Measurements from ENCODE around the gene MAP4K4. TPM values are rescaled to one million over a fixed set of nuclear protein-coding genes. Genes with fewer than 3 reads are reported as not detected.

Gene MAP4K4
- total RNA-seq, 2 experiments from 2014 or later: 67.2 to 181 TPM

DNA sequence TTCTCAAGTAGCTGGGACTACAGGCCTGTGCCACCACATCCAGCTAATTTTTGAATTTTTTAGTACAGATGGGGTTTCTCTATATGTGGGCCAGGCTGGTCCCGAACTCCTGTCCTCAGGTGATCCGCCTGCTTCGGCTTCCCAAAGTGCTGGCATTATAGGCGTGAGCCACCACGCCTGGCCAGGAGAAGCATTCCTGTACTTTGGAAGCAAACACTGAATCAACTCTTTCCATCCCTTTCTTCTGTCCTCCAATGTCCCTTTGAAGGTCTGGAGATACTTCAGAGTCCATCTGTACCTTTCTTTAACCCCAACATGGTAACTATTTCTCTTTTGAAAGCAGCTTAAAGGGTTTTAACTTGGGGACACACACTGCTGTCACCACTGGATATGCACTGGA is 23.6 kb upstream of the MAP4K4 start:
- intact Hi-C loops (cut with micrococcal nuclease; ENCODE audit: unreplicated experiment): no loop called here
- no peak overlapping the region for H3K27ac ChIP-seq (ENCODE audit: low read depth, low read length, poor library complexity, severe bottlenecking)
- TF ChIP-seq EZH2phosphoT487 (IDR thresholded peaks at IDR 0.05; ENCODE audit: borderline replicate concordance, low read depth, low read length): no peak
- TF ChIP-seq, protein P1, sequence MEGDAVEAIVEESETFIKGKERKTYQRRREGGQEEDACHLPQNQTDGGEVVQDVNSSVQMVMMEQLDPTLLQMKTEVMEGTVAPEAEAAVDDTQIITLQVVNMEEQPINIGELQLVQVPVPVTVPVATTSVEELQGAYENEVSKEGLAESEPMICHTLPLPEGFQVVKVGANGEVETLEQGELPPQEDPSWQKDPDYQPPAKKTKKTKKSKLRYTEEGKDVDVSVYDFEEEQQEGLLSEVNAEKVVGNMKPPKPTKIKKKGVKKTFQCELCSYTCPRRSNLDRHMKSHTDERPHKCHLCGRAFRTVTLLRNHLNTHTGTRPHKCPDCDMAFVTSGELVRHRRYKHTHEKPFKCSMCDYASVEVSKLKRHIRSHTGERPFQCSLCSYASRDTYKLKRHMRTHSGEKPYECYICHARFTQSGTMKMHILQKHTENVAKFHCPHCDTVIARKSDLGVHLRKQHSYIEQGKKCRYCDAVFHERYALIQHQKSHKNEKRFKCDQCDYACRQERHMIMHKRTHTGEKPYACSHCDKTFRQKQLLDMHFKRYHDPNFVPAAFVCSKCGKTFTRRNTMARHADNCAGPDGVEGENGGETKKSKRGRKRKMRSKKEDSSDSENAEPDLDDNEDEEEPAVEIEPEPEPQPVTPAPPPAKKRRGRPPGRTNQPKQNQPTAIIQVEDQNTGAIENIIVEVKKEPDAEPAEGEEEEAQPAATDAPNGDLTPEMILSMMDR (conservative IDR thresholded peaks at IDR 0.05; ENCODE audit: low read length): no peak
- ChIA-PET POLR2A (interaction anchor here (0.6 kb wide), 1 partner anchor 445 kb away, joined by 9 read pairs; no protein-coding TSS in a partner anchor), CTCF (ENCODE audit: unreplicated experiment) (no interaction called here)
- H3K4me3 ChIP-seq (ENCODE audit: low read depth, low read length, poor library complexity, severe bottlenecking): no peak overlapping the region
- no peaks in the 10 kb centered on the region for H3K9me2 ChIP-seq (ENCODE audit: insufficient read depth, low read length)
- no peaks in the 10 kb centered on the region for H4K20me1 ChIP-seq (ENCODE audit: insufficient read depth, low read length)
- H3K79me2 ChIP-seq (ENCODE audit: insufficient read depth, low read depth, low read length): no peaks in the 10 kb centered on the region
- BruUV-seq (replicated peaks): no TSS peak
- peaks cover 14% of the 10 kb centered on the region; the same call in 1 of the 2 replicates for H3K9me3 ChIP-seq (ENCODE audit: low read length)
- H2AFZ ChIP-seq (ENCODE audit: low read length): no peak overlapping the region
- H3K36me3 ChIP-seq (ENCODE audit: insufficient read depth, low read length): no peaks in the 10 kb centered on the region
- no peak overlapping the region for H3K4me2 ChIP-seq (ENCODE audit: low read length)
- DNase-seq (ENCODE audit: low spot score): no peak
- H3K4me1 ChIP-seq (ENCODE audit: insufficient read depth, low read length, poor library complexity, severe bottlenecking): no peaks in the 10 kb centered on the region

GRCh38 chr2:101675512-101675911 is 22.0 kb upstream of the MAP4K4 start:
- CTCF ChIA-PET (ENCODE audit: unreplicated experiment): no interaction called here
- no peak for TF ChIP-seq EZH2phosphoT487 (IDR thresholded peaks at IDR 0.05; ENCODE audit: borderline replicate concordance, low read depth, low read length)
- TF ChIP-seq, protein P1 (conservative IDR thresholded peaks at IDR 0.05; ENCODE audit: low read length): no peak

GRCh38 chr2:101676674-101677073 is 20.8 kb upstream of the MAP4K4 start:
- Histone ChIP-seq H4K20me1 (ENCODE audit: insufficient read depth, low read length) (no peaks in the 10 kb centered on the region), H3K4me3 (ENCODE audit: low read depth, low read length, poor library complexity, severe bottlenecking) (no peak overlapping the region), H3K4me1 (ENCODE audit: insufficient read depth, low read length, poor library complexity, severe bottlenecking) (no peaks in the 10 kb centered on the region), H3K36me3 (ENCODE audit: insufficient read depth, low read length) (no peaks in the 10 kb centered on the region), H3K9me2 (ENCODE audit: insufficient read depth, low read length) (no peaks in the 10 kb centered on the region), H2AFZ (ENCODE audit: low read length) (no peak overlapping the region), H3K79me2 (ENCODE audit: insufficient read depth, low read depth, low read length) (no peaks in the 10 kb centered on the region), H3K9me3 (ENCODE audit: low read length) (peaks cover 13% of the 10 kb centered on the region; the same call in 1 of the 2 replicates), H3K4me2 (ENCODE audit: low read length) (no peak overlapping the region), H3K27ac (ENCODE audit: low read depth, low read length, poor library complexity, severe bottlenecking) (no peak overlapping the region)
- no TSS peak for BruUV-seq (replicated peaks)
- TF ChIP-seq EZH2phosphoT487 (IDR thresholded peaks at IDR 0.05; ENCODE audit: borderline replicate concordance, low read depth, low read length): no peak
- TF ChIP-seq, protein P1 (conservative IDR thresholded peaks at IDR 0.05; ENCODE audit: low read length): no peak
- intact Hi-C loops (cut with micrococcal nuclease; ENCODE audit: unreplicated experiment): no loop called here
- CTCF ChIA-PET (ENCODE audit: unreplicated experiment): no interaction called here
- POLR2A ChIA-PET: no interaction called here
- no peak for DNase-seq (ENCODE audit: low spot score)

More at GRCh38 chr2:101675512-101675911, 22.0 kb upstream of the MAP4K4 start:
- H3K9me3 ChIP-seq (ENCODE audit: low read length): peaks cover 14% of the 10 kb centered on the region; the same call in 1 of the 2 replicates
- no peaks in the 10 kb centered on the region for H3K36me3 ChIP-seq (ENCODE audit: insufficient read depth, low read length)
- DNase-seq (ENCODE audit: low spot score): no peak
- H3K4me1 ChIP-seq (ENCODE audit: insufficient read depth, low read length, poor library complexity, severe bottlenecking): no peaks in the 10 kb centered on the region
- BruUV-seq (replicated peaks): no TSS peak
- H3K4me2 ChIP-seq (ENCODE audit: low read length): no peak overlapping the region
- no peaks in the 10 kb centered on the region for H3K9me2 ChIP-seq (ENCODE audit: insufficient read depth, low read length)
- no peak overlapping the region for H3K27ac ChIP-seq (ENCODE audit: low read depth, low read length, poor library complexity, severe bottlenecking)
- no peaks in the 10 kb centered on the region for H4K20me1 ChIP-seq (ENCODE audit: insufficient read depth, low read length)
- H3K79me2 ChIP-seq (ENCODE audit: insufficient read depth, low read depth, low read length): no peaks in the 10 kb centered on the region
- no peak overlapping the region for H3K4me3 ChIP-seq (ENCODE audit: low read depth, low read length, poor library complexity, severe bottlenecking)
- intact Hi-C loops (cut with micrococcal nuclease; ENCODE audit: unreplicated experiment): no loop called here
- POLR2A ChIA-PET: no interaction called here
- no peak overlapping the region for H2AFZ ChIP-seq (ENCODE audit: low read length)
